Thoracic aorta (tissue), 2 donors: ENCODE measurements around the gene TNFRSF6B. TPM values are rescaled to one million over a fixed set of nuclear protein-coding genes. Genes with fewer than 3 reads are reported as not detected.
A peak's percentile ranks its signal among the peaks of the same experiment; 100 is the strongest.

Source experiments
- ATAC-seq: fragments of 150-250 bp; one replicate; pipeline ENCODE4 v1.8.0; 2017; ENCODE audit warnings: low read depth; ENCODE audit not compliant: insufficient number of reproducible peaks, low FRiP score
- DNase-seq: peaks from one replicate; pipeline ENCODE4 v3.0.0-alpha.2; 2020; ENCODE audit warnings: low spot score
- H3K27ac ChIP-seq, 2 donors: fragments of 200-600 bp; sonication (generic); 1 replicate in 1 of 2; 2 replicates in 1 of 2; pipeline ENCODE4 v1.5.1; 2016; ENCODE audit warnings: mild to moderate bottlenecking in 2 of 2, moderate library complexity in 2 of 2
- H3K27me3 ChIP-seq: fragments of 200-600 bp; sonication (generic); replicated peaks from 2 replicates; pipeline ENCODE4 v1.6.0; 2016; ENCODE audit warnings: mild to moderate bottlenecking; ENCODE audit not compliant: insufficient read depth
- H3K36me3 ChIP-seq: fragments of 200-600 bp; sonication (generic); one replicate; pipeline ENCODE4 v1.5.1; 2016
- H3K4me1 ChIP-seq, 2 donors: fragments of 200-600 bp; sonication (generic); 1 replicate in 1 of 2; 2 replicates in 1 of 2; pipeline versions ENCODE4 v1.5.1 to v1.6.0; 2016; ENCODE audit warnings: low read depth in 2 of 2, mild to moderate bottlenecking in 1 of 2; ENCODE audit not compliant: control insufficient read depth in 1 of 2
- H3K4me3 ChIP-seq: fragments of 200-600 bp; sonication (generic); 2 replicates; pipeline ENCODE4 v1.5.1; 2016; ENCODE audit warnings: mild to moderate bottlenecking
- H3K9me3 ChIP-seq: fragments of 200-600 bp; sonication (generic); 2 replicates; pipeline ENCODE4 v1.5.1; 2016
- CTCF ChIP-seq: fragments of 200-600 bp; sonication (generic); IDR thresholded peaks from one replicate; pipeline ENCODE4 v1.5.1; 2019; ENCODE audit warnings: antibody characterized with exemption
- total RNA-seq, 2 donors: library from RNA; depleted of rRNA; stranded (reverse); fragments of >200 nt; gene quantifications; one replicate each; pipeline versions ENCODE4 v1.1.0 to v1.2.3, GENCODE V29; 2016

Gene TNFRSF6B
- total RNA-seq, 2 donors from 2014 or later: 32.9 to 98.9 TPM

DNA sequence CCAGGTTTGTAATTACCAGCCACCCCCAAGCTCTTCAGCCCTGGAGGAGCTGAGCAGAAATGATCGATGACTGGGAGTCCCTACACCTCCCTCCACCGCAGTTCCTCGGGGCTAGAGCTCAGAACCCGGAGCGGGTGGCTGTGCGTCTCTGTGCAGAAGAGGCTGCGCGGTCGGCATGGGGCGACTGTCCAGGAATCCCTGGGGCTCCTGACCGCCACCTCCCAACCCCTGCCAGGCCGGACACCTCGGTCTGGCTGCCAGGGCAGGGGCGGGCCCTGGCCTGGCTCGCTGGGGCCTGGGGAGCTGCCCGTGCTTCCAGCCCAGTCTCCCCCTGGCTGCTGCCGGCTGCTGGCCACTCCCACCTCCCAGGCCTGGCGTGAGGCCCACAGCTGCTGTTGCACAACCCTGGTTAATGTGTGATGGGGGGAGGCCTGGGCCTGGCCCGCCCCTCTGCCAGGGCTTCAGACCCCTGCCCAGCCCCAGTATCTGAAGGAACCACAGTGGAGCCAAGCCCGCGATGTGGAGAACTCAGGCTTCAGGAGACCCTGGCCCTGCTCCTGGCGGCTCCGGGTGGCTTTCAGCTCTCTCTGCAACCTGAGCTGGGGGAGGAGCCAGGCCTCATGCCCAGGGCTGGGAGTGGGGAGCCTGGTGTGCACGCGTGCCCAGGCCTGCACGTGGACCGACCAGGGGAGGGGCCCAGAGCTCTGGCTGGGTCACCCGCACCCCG is 44.3 kb downstream of the TNFRSF6B start:
- Histone ChIP-seq H3K36me3 (peaks cover 26% of the 10 kb centered on the region), H3K27me3 (no peaks in the 10 kb centered on the region), H3K4me3 (peak overlapping the region; percentile 87), H3K27ac (peak overlapping the region; percentile 79 to 82), H3K4me1 (peaks cover 17 to 30% of the 10 kb centered on the region in 2 donors), H3K9me3 (no peaks in the 10 kb centered on the region)
- peak; percentile 45 for ATAC-seq
- DNase-seq: peak; percentile 74
- no peak for TF ChIP-seq CTCF

- Histone ChIP-seq H3K4me1 (peaks cover 17 to 30% of the 10 kb centered on the region in 2 donors), H3K27me3 (no peaks in the 10 kb centered on the region), H3K36me3 (peaks cover 23% of the 10 kb centered on the region), H3K9me3 (no peaks in the 10 kb centered on the region), H3K27ac (peak overlapping the region; percentile 49 to 82), H3K4me3 (peak overlapping the region; percentile 87)
- ATAC-seq (no peak), DNase-seq (no peak)
- TF ChIP-seq CTCF: no peak
Observed at GRCh38 chr20:63741354-63741675, 44.9 kb downstream of the TNFRSF6B start.

DNA sequence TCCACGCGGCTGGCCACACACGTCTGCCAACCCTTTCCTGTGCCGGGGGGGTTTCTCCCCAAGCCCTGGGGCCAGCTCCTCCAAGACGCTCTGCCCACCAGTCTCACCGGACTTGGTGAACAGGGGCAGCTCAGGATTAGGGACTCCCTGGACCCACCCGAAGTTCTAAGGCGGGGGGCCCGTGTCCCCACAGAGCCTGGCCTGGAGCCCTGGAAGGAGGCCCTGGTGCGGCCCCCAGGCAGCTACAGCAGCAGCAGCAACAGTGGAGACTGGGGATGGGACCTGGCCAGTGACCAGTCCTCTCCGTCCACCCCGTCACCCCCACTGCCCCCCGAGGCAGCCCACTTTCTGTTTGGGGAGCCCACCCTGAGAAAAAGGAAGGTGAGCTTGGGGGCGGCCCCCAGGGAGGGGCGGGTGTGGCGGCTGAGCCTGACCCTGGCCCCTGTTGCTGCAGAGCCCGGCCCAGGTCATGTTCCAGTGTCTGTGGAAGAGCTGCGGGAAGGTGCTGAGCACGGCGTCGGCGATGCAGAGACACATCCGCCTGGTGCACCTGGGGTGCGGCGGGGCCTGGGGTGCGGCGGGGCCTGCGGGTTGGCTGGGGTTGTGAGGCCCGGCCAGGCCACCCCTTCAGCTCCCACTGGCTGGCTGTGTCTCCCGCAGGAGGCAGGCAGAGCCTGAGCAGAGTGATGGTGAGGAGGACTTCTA is 45.4 kb downstream of the TNFRSF6B start:
- Histone ChIP-seq H3K4me3 (no peak overlapping the region), H3K9me3 (no peaks in the 10 kb centered on the region), H3K4me1 (peaks cover 17 to 30% of the 10 kb centered on the region in 2 donors), H3K36me3 (peaks cover 22% of the 10 kb centered on the region), H3K27me3 (no peaks in the 10 kb centered on the region), H3K27ac (peak overlapping the region; percentile 49 to 82)
- DNase-seq: no peak
- TF ChIP-seq CTCF: no peak
- ATAC-seq: no peak

GRCh38 chr20:63742381-63743024 is 46.1 kb downstream of the TNFRSF6B start:
- ATAC-seq: no peak
- peaks cover 22% of the 10 kb centered on the region for H3K36me3 ChIP-seq
- no peak for DNase-seq
- H3K9me3 ChIP-seq: no peaks in the 10 kb centered on the region
- H3K4me3 ChIP-seq: no peak overlapping the region
- H3K27ac ChIP-seq: no peak overlapping the region
- peaks cover 17 to 30% of the 10 kb centered on the region in 2 donors for H3K4me1 ChIP-seq
- no peak for TF ChIP-seq CTCF
- H3K27me3 ChIP-seq: no peaks in the 10 kb centered on the region
